Stimulated activated CD8-positive, alpha-beta memory T cell treated with anti-CD3 and anti-CD28 coated beads, Interleukin-15, amount 100 ng/mL, for 48 hours (primary cell): ENCODE data around the gene BLVRB.

Experiments used
- DNase-seq, 2 donors: peaks; one replicate each; pipeline ENCODE4 v3.0.0-alpha.2; 2020; ENCODE audit warnings: low read depth in 2 of 2

The BLVRB gene

DNA sequence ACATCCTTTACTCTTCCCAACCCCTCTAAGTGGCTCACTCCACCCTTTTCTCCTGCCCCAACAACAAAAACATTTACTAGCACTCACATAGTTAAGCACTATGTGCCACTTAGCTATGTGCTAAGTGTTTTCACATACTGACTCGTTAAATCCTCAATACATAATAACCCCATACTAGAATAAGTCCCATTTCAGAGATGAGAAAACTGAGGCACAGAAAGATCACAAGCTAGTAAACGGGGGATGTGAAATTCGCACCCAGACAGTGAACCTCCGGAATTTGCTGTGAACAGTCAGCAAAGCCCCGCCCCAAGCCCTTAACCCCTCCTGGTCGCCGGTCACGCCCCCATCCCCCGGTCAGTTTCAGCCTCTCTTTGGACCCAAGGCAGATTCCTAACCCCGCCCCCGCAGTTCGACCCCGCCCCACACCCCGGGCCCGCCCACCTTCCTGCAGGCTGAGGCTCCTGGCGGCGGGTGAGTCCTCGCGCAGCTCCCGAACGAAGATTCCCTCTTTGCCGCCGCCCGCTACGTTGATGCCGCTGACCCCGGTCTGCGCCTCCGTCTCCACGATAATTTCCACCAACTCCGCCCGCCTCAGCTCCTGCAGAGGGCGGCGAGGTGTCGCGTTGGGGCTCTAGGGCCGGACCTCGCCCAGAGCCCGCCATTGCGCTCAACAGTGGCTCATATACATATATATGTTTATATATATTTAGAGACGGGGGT is 62.1 kb downstream of the BLVRB start:
- peak; percentile 76 to 86 for DNase-seq

DNA sequence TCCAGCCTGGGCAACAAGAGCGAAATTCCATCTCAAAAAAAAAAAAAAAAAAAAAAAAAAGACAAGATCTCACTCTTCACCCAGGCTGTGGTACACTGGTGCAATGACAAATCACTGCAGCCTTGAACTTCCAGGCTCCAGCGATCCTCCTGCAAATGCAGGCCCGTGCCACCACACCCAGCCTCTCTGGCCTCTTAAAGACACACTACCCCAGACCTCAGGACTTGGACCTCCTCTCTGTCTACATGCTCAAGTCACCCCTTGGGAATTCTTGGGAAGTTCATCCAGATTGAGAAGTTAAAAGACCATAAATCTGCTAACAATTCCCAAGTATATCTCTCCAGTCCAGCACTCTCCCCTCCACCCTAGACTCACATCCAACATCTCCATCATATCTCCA is 65.0 kb downstream of the BLVRB start:
- no peak for DNase-seq

DNA sequence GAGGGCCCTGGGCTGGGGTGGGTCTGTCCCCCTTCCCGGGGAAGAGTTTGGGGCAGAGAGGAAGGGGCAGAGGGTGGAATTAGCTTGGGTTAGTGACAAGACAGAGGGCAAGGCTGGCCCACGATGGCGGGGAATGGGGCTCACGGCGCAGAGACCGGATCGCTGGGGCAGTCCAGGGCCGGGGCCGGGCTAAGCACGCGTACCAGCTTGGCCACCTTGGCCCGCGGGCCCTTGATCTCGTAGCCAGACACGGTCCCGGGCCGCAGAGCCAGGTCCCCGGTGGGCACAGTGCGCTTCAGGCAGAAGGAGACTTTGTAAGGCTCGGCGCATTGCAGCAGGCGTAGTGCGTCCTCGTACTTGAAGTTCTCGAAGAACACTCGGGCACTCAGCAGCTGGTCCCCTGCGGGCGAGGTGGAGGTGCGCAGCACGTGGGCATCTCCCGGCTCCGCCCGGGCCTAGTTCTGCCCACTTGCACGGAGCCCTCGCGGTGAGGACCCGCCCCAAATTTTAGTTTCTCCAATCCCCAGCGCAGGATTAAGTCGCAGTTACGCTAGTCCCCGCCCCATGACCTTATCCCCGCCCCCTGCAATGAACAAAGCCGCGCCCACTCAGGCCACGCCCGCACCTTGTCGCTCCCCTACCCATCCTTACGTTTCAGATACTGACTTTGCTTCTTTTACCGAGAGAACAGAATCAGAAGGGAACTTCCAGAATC is 67.0 kb downstream of the BLVRB start:
- peak; percentile 32 to 63 for DNase-seq
